Nephron progenitor cell (in vitro differentiated cells): ENCODE results near the gene TBKBP1.

ENCODE experiments used
- DNase-seq: peaks from one replicate; pipeline ENCODE4 v3.0.0; 2021
- H3K27ac Mint-ChIP-seq: 2 replicates; pipeline ENCODE4 v1.8.0; 2021; ENCODE audit warnings: mild to moderate bottlenecking, moderate library complexity, mixed read lengths
- H3K27me3 Mint-ChIP-seq: 2 replicates; pipeline ENCODE4 v1.8.0; 2021; ENCODE audit warnings: mild to moderate bottlenecking, low read depth, mixed read lengths; ENCODE audit not compliant: poor library complexity
- H3K36me3 Mint-ChIP-seq: 2 replicates; pipeline ENCODE4 v1.8.0; 2021; ENCODE audit warnings: low read depth, mixed read lengths
- H3K4me1 Mint-ChIP-seq: 2 replicates; pipeline ENCODE4 v1.8.0; 2021; ENCODE audit warnings: mixed read lengths
- H3K4me3 Mint-ChIP-seq: 2 replicates; pipeline ENCODE4 v1.8.0; 2021; ENCODE audit warnings: mild to moderate bottlenecking, moderate library complexity, mixed read lengths
- H3K9me3 Mint-ChIP-seq: 2 replicates; pipeline ENCODE4 v1.8.0; 2021; ENCODE audit warnings: mild to moderate bottlenecking, moderate library complexity, mixed read lengths
- CTCF ChIP-seq: fragments of 200-600 bp; sonication (generic); IDR thresholded peaks from 2 replicates; pipeline ENCODE4 v1.5.0; 2021; ENCODE audit warnings: antibody characterized with exemption

TBKBP1 gene

GRCh38 chr17:47704116-47704515 is 10.2 kb downstream of the TBKBP1 start:
- no peaks in the 10 kb centered on the region for H3K9me3 Mint-ChIP-seq
- H3K4me3 Mint-ChIP-seq = no peak overlapping the region
- peaks cover 28% of the 10 kb centered on the region for H3K27me3 Mint-ChIP-seq
- TF ChIP-seq CTCF = no peak
- H3K4me1 Mint-ChIP-seq = peaks cover 70% of the 10 kb centered on the region
- no peak overlapping the region for H3K27ac Mint-ChIP-seq
- peaks cover 33% of the 10 kb centered on the region for H3K36me3 Mint-ChIP-seq
- no peak for DNase-seq

DNA sequence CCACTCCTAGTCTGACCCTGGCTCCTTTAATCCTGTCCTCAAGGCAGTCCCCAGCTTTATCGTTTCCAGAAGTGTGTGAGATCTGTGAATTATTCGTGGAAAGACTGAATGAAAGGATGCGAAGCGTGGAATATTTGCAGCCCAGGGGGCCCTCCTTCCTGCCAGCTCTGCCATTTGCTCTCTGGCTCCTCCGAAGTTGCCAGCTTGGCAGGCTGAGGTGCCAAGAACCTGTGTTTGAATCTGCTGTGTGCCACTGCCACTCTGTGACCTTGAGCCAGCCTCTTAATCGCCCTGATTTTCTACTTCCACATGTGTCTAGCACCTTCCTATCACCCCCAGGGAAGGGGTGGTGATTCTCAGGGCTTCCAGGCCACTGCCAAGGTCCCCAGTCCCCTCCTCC is 10.8 kb downstream of the TBKBP1 start:
- H3K4me1 Mint-ChIP-seq = peaks cover 66% of the 10 kb centered on the region
- H3K36me3 Mint-ChIP-seq = peaks cover 30% of the 10 kb centered on the region
- H3K9me3 Mint-ChIP-seq = no peaks in the 10 kb centered on the region
- H3K4me3 Mint-ChIP-seq = no peak overlapping the region
- peaks cover 28% of the 10 kb centered on the region for H3K27me3 Mint-ChIP-seq
- TF ChIP-seq CTCF = no peak
- H3K27ac Mint-ChIP-seq = peak overlapping the region; percentile 57
- DNase-seq = no peak

DNA sequence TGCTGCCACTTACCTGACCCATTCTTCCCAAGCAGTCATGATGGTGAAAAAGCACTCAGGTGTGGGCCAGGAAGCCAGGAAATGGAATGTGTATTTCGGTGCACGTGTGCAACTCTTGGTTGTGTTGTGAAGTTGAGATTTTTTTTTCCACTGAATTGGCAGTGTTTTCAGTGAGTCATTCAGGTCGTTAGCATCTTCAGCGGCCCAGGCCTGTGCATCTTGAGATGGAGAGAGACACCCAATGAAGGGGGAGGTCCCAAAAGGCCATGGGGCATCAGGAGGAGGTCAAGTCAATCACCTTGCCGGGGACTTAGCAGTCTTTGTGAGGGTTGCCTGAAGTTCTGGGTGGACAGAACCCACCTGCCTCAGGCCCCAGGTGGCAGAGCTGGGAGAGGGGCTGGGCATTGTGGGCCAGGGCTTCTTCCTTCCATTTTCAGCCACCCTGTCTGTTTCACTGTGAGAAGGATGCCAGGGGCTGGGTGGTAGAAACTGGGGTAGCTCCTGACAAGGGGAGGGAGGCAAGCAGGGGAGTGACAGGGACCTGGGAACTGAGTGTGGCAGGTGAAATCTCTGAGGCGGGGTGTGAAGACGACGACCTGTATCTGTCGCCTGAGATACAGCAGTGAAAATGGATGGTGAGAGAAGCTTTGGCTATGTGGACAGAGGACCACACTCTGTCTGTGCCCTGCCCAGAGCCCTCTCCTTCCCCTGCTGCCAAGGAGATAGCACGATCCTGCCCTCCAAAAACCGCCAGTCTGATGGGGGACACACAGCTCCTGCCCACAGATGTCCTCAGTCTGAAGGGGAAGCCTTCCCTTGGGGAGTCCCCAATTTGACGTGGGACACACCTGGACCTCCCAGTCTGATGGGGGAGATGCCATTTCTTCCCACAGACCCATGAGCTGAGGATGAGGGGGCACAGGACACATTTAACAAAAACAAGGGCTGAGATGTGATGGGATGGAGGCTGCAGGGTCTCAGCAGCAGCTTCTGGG is 11.9 kb downstream of the TBKBP1 start:
- Mint-ChIP-seq H3K27me3 (peaks cover 33% of the 10 kb centered on the region), H3K9me3 (no peaks in the 10 kb centered on the region), H3K4me1 (peaks cover 60% of the 10 kb centered on the region), H3K27ac (no peak overlapping the region), H3K36me3 (peaks cover 41% of the 10 kb centered on the region), H3K4me3 (no peak overlapping the region)
- no peak for DNase-seq
- no peak for TF ChIP-seq CTCF

DNA sequence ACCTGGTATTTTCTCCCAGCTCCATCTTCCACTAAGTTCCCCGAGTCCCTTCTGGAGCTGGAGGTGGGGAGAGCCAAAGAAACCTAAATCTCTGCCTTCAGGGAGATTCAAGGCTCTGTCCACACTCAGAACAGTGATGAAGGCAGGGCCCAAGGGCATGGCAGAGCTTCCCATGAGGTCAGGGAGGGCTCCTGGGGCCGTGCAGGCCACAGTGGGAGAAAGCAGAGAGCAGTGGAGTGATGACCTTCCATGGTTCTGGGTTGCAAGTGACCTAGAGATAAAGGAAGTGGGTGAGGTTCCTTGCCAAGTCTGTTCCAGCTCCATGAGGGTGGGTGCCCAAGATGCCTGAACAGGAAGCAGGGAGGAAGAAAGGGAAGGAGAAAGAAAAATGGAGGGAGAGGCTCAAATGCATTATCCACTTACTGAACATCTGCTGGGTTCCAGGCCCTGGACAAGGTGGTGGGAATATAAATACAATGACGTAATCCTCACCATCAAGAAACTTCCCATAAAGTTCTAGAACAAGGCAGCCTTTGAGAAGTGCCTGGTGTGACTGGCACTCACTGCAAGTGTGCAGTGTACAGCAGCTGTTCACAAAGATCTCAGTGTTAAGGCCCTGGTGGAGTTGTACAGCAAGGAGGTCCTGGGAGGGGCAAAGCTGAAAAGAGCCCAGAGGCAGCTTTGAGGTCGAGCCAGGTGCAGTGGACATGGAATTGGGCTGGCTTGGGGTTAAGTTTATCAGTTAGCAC is 13.3 kb downstream of the TBKBP1 start:
- no peak overlapping the region for H3K4me3 Mint-ChIP-seq
- no peak overlapping the region for H3K27ac Mint-ChIP-seq
- peaks cover 47% of the 10 kb centered on the region for H3K4me1 Mint-ChIP-seq
- peaks cover 37% of the 10 kb centered on the region for H3K27me3 Mint-ChIP-seq
- H3K9me3 Mint-ChIP-seq = no peaks in the 10 kb centered on the region
- DNase-seq = no peak
- no peak for TF ChIP-seq CTCF
- peaks cover 37% of the 10 kb centered on the region for H3K36me3 Mint-ChIP-seq

DNA sequence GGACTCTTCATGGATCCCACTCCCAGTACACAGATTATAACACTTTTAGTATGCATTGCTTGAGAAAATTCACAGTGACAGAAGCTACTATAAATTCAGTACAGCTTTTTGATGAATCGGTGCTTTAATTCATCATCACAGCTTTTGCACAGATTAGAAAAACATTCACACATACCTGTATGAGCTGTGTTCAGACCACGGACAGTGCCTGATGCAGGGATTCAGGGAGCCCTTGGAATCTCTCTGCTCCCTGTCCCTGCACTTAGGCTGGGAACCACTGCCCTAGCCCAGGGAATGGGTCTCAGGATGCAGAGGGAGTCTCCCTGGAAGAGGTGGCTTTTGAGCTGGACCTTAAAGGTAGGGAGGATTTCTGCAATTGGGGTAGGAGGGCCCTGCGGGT is 13.9 kb downstream of the TBKBP1 start:
- no peak overlapping the region for H3K4me3 Mint-ChIP-seq
- H3K27ac Mint-ChIP-seq = no peak overlapping the region
- peaks cover 37% of the 10 kb centered on the region for H3K36me3 Mint-ChIP-seq
- H3K27me3 Mint-ChIP-seq = peaks cover 37% of the 10 kb centered on the region
- peaks cover 44% of the 10 kb centered on the region for H3K4me1 Mint-ChIP-seq
- no peaks in the 10 kb centered on the region for H3K9me3 Mint-ChIP-seq
- no peak for DNase-seq
- TF ChIP-seq CTCF = no peak
